Subcutaneous abdominal adipose tissue (tissue), 5 donors: ENCODE measurements around the gene GPR108.
"Not testable (repeated sequence)": the region's sequence is repeated elsewhere in the genome, so short reads cannot be mapped to it uniquely, and the experiment has no call there.

Experiments used
- H3K27ac ChIP-seq: one replicate; pipeline ENCODE4 v1.7.0; 2013; ENCODE audit warnings: low read depth, mild to moderate bottlenecking, inconsistent platforms, low read length, moderate library complexity
- H3K27me3 ChIP-seq, 5 donors: one replicate each; pipeline ENCODE4 v1.7.0; 2013; ENCODE audit warnings: low read length in 5 of 5, inconsistent platforms in 1 of 5; ENCODE audit not compliant: control insufficient read depth in 5 of 5, insufficient read depth in 4 of 5
- H3K36me3 ChIP-seq, 5 donors: one replicate each; pipeline ENCODE4 v1.7.0; 2013; ENCODE audit warnings: low read length in 5 of 5; ENCODE audit not compliant: control insufficient read depth in 5 of 5, insufficient read depth in 5 of 5
- H3K4me1 ChIP-seq, 5 donors: one replicate each; pipeline ENCODE4 v1.7.0; 2013; ENCODE audit warnings: low read length in 5 of 5, mild to moderate bottlenecking in 3 of 5, moderate library complexity in 1 of 5; ENCODE audit not compliant: control insufficient read depth in 5 of 5, insufficient read depth in 5 of 5
- H3K4me3 ChIP-seq, 5 donors: one replicate each; pipeline ENCODE4 v1.7.0; 2013; ENCODE audit warnings: low read length in 5 of 5, low read depth in 1 of 5
- H3K9ac ChIP-seq, 5 donors: one replicate each; pipeline ENCODE4 v1.7.0; 2013; ENCODE audit warnings: low read length in 5 of 5, mild to moderate bottlenecking in 4 of 5, moderate library complexity in 3 of 5
- H3K9me3 ChIP-seq, 5 donors: one replicate each; pipeline ENCODE4 v1.7.0; 2013; ENCODE audit warnings: low read length in 5 of 5; ENCODE audit not compliant: control insufficient read depth in 5 of 5
- donor health status: healthy.
- donor health status: healthy.
- donor health status: healthy.
- donor health status: healthy.
- donor health status: healthy.

The GPR108 gene

GRCh38 chr19:6737284-6737872, at the start of gene GPR108:
TSS of gene GPR108 (minus strand) at chr19:6737580. CDS start at chr19:6737576, 4 bp downstream.
- H3K9ac ChIP-seq, result peak within 1 kb of the TSS; percentile 56 to 88 (median 75)
- H3K9me3 ChIP-seq, result no peaks in the 10 kb centered on the region
- H3K4me1 ChIP-seq, result peaks cover 12 to 60% (median 45%) of the 10 kb centered on the region in 5 donors
- peak within 1 kb of the TSS; percentile 97 for H3K27ac ChIP-seq
- peaks cover 0 to 17% (median 16%) of the 10 kb centered on the region in 5 donors for H3K36me3 ChIP-seq
- H3K4me3 ChIP-seq, result peak within 1 kb of the TSS; percentile 77 to 88 (median 87)
- H3K27me3 ChIP-seq, result no peaks in the 10 kb centered on the region

- Histone ChIP-seq H3K36me3 (no peaks in the 10 kb centered on the region), H3K4me1 (peaks cover 0 to 19% (median 7%) of the 10 kb centered on the region in 5 donors), H3K27me3 (no peaks in the 10 kb centered on the region), H3K9ac (no peak overlapping the region), H3K4me3 (no peak overlapping the region), H3K27ac (no peak overlapping the region), H3K9me3 (no peaks in the 10 kb centered on the region)
Observed at GRCh38 chr19:6779206-6779605, 41.8 kb upstream of the GPR108 start.

GRCh38 chr19:6778386-6778785, 41.0 kb upstream of the GPR108 start:
- Histone ChIP-seq H3K36me3 (no peaks in the 10 kb centered on the region), H3K4me1 (peaks cover 0 to 19% (median 7%) of the 10 kb centered on the region in 5 donors), H3K9me3 (no peaks in the 10 kb centered on the region), H3K4me3 (no peak overlapping the region), H3K9ac (no peak overlapping the region), H3K27ac (no peak overlapping the region), H3K27me3 (no peaks in the 10 kb centered on the region)

GRCh38 chr19:6777434-6777833, 40.1 kb upstream of the GPR108 start:
- Histone ChIP-seq H3K27ac (no peak overlapping the region), H3K36me3 (no peaks in the 10 kb centered on the region), H3K9ac (no peak overlapping the region), H3K9me3 (no peaks in the 10 kb centered on the region), H3K4me1 (peaks cover 0 to 19% (median 7%) of the 10 kb centered on the region in 5 donors), H3K4me3 (no peak overlapping the region), H3K27me3 (peaks cover 0 to 3% (median 0%) of the 10 kb centered on the region in 5 donors)

- Histone ChIP-seq H3K36me3 (no peaks in the 10 kb centered on the region), H3K9ac (no peak overlapping the region), H3K27me3 (peaks cover 0 to 3% (median 0%) of the 10 kb centered on the region in 5 donors), H3K4me1 (peaks cover 0 to 19% (median 7%) of the 10 kb centered on the region in 5 donors), H3K9me3 (no peaks in the 10 kb centered on the region), H3K4me3 (no peak overlapping the region), H3K27ac (no peak overlapping the region)
Observed at GRCh38 chr19:6776999-6777398, 39.6 kb upstream of the GPR108 start.

GRCh38 chr19:6776045-6776444, 38.7 kb upstream of the GPR108 start:
- H3K27ac ChIP-seq, H3K4me3 ChIP-seq, H3K9ac ChIP-seq, H3K9me3 ChIP-seq, H3K36me3 ChIP-seq, H3K4me1 ChIP-seq, H3K27me3 ChIP-seq: not testable (repeated sequence)

- no peak overlapping the region for H3K27ac ChIP-seq
- no peak overlapping the region for H3K4me3 ChIP-seq
- H3K36me3 ChIP-seq, result no peaks in the 10 kb centered on the region
- H3K27me3 ChIP-seq, result peaks cover 0 to 5% (median 0%) of the 10 kb centered on the region in 5 donors
- no peaks in the 10 kb centered on the region for H3K9me3 ChIP-seq
- peaks cover 0 to 7% (median 0%) of the 10 kb centered on the region in 5 donors for H3K4me1 ChIP-seq
- no peak overlapping the region for H3K9ac ChIP-seq
Observed at GRCh38 chr19:6774821-6775707, 37.7 kb upstream of the GPR108 start.

- Histone ChIP-seq H3K9ac (peak overlapping the region in 3 of 5 donors; percentile 42 to 54 (median 42)), H3K36me3 (no peaks in the 10 kb centered on the region), H3K27me3 (peaks cover 0 to 5% (median 0%) of the 10 kb centered on the region in 5 donors), H3K4me3 (peak overlapping the region; percentile 43 to 72 (median 48)), H3K4me1 (peaks cover 0 to 7% (median 0%) of the 10 kb centered on the region in 5 donors), H3K9me3 (no peaks in the 10 kb centered on the region), H3K27ac (no peak overlapping the region)
Observed at GRCh38 chr19:6773323-6773931, 36.0 kb upstream of the GPR108 start.

- no peak overlapping the region for H3K27ac ChIP-seq
- peaks cover 0 to 7% (median 0%) of the 10 kb centered on the region in 5 donors for H3K27me3 ChIP-seq
- H3K9me3 ChIP-seq, result no peaks in the 10 kb centered on the region
- H3K36me3 ChIP-seq, result no peaks in the 10 kb centered on the region
- peaks cover 0 to 9% (median 0%) of the 10 kb centered on the region in 5 donors for H3K4me1 ChIP-seq
- peak overlapping the region in 3 of 5 donors; percentile 42 to 54 (median 42) for H3K9ac ChIP-seq
- H3K4me3 ChIP-seq, result peak overlapping the region; percentile 43 to 72 (median 48)
Observed at GRCh38 chr19:6772866-6773322, 35.5 kb upstream of the GPR108 start.
